Psoas muscle (tissue), 8 donors: ENCODE results near the gene FSTL5. TPM values are rescaled to one million over a fixed set of nuclear protein-coding genes. Genes with fewer than 3 reads are reported as not detected.

Source experiments
- ATAC-seq, 4 donors: fragments of 200-7000 bp; cut with Tn5 transposase; one replicate each; pipeline ENCODE4 v1.9.1; 2020; ENCODE audit warnings: moderate library complexity in 3 of 4, mild to moderate bottlenecking in 2 of 4
- DNase-seq, 2 donors: peaks; one replicate each; pipeline ENCODE4 v3.0.0-alpha.2; 2020
- H3K27ac ChIP-seq: fragments of 200-600 bp; one replicate; pipeline ENCODE4 v1.8.0; 2022
- H3K27me3 ChIP-seq, 3 donors: fragments of 200-600 bp in 1 of 3; one replicate each; pipeline versions ENCODE4 v1.6.1 to v1.8.0; 2013 to 2022; ENCODE audit warnings: low read length in 2 of 3, mild to moderate bottlenecking in 2 of 3, moderate library complexity in 1 of 3; ENCODE audit not compliant: insufficient read depth in 3 of 3
- H3K36me3 ChIP-seq, 2 donors: fragments of 200-600 bp in 1 of 2; one replicate each; pipeline versions ENCODE4 v1.6.1 to v1.8.0; 2013 to 2022; ENCODE audit warnings: low read depth in 1 of 2, mild to moderate bottlenecking in 1 of 2, moderate library complexity in 1 of 2; ENCODE audit not compliant: insufficient read depth in 1 of 2
- H3K4me1 ChIP-seq: fragments of 200-600 bp; one replicate; pipeline ENCODE4 v1.8.0; 2022
- H3K4me3 ChIP-seq: fragments of 200-600 bp; one replicate; pipeline ENCODE4 v1.8.0; 2022; ENCODE audit warnings: mild to moderate bottlenecking
- H3K9me3 ChIP-seq: fragments of 200-600 bp; one replicate; pipeline ENCODE4 v1.8.0; 2022
- WGBS, 3 donors: extraction: QIAGEN DNeasy Blood & Tissue Kit; methylation state at CpG; one replicate each; pipeline versions ENCODE4 v1.1.6 to v1.1.7; 2013; 5-methylcytosine and 5-hydroxymethylcytosine counted together
- intact Hi-C, 2 donors: fragments of 100-400 bp; cut with DNase I; formaldehyde crosslinking; loops; one replicate each; pipeline versions ENCODE4 v1.11.0 to v1.14.2; 2022
- polyA plus RNA-seq, 3 donors: library from polyadenylated mRNA; stranded (reverse); fragments of 200-250 nt; gene quantifications; one replicate each; pipeline ENCODE4 v1.2.3, GENCODE V29; 2013
- total RNA-seq, 4 donors: library from RNA; stranded (reverse); fragmentation: NEBNext Ultra II Directional in 2 of 4; extraction: Animal tissue kit (Norgen Biotek cat#: 25700) in 2 of 4; gene quantifications; one replicate each; pipeline versions ENCODE4 v1.2.1 to v1.2.4, GENCODE V29; 2021 to 2023
- TF ChIP-seq, protein P1 (sequence below): fragments of 200-600 bp; IDR thresholded peaks from one replicate; pipeline ENCODE4 v1.8.0; 2022; ENCODE audit warnings: antibody characterized with exemption
- donor health status: healthy with polysubstance abuse.
- donor health status: DM: no; HTN: no; CAD: no; lungs with moderate emphysema.
- donor health status: Bipolar disorder and iron deficiency.
- donor health status: healthy.
- donor health status: DM: yes; HTN: yes; CAD: no.
- donor health status: DM: no; HTN: no; CAD: no.
- donor health status: DM: no; HTN: no; CAD: no.
- donor health status: DM: yes; HTN: yes; CAD: no.

Gene FSTL5
- total and polyA plus RNA-seq, 7 donors = 0.01 TPM; not detected in 4

DNA sequence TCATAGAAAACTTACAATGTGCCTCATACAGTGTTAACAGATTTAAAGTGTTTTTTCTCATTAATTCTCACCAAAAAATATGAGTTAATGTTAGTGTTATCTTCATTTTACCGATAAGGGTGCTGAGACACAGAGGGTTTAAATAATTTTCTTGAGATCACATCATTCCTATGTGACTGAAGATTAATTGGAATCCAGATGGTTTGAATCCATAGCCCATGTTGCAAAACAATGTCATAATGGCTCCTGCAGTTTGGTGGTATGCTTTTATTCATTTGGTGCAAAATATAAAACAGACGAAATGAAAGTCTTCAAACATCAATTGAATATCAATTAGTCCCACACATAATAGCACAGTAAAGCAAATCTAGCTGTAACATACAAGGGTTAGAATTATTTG lies 512.2 kb downstream of the FSTL5 start:
- Histone ChIP-seq H3K36me3 (no peaks in the 10 kb centered on the region), H3K4me1 (no peaks in the 10 kb centered on the region), H3K27me3 (no peaks in the 10 kb centered on the region), H3K9me3 (peaks cover 10% of the 10 kb centered on the region), H3K27ac (no peak overlapping the region), H3K4me3 (no peak overlapping the region)
- intact Hi-C loops = no loop called here
- DNase-seq = no peak
- 81 to 88% (median 84%) methylated on average over 2 of the region's 2 CpGs for WGBS, 3 donors
- no peak for ATAC-seq
- TF ChIP-seq, protein P1, sequence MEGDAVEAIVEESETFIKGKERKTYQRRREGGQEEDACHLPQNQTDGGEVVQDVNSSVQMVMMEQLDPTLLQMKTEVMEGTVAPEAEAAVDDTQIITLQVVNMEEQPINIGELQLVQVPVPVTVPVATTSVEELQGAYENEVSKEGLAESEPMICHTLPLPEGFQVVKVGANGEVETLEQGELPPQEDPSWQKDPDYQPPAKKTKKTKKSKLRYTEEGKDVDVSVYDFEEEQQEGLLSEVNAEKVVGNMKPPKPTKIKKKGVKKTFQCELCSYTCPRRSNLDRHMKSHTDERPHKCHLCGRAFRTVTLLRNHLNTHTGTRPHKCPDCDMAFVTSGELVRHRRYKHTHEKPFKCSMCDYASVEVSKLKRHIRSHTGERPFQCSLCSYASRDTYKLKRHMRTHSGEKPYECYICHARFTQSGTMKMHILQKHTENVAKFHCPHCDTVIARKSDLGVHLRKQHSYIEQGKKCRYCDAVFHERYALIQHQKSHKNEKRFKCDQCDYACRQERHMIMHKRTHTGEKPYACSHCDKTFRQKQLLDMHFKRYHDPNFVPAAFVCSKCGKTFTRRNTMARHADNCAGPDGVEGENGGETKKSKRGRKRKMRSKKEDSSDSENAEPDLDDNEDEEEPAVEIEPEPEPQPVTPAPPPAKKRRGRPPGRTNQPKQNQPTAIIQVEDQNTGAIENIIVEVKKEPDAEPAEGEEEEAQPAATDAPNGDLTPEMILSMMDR = no peak

DNA sequence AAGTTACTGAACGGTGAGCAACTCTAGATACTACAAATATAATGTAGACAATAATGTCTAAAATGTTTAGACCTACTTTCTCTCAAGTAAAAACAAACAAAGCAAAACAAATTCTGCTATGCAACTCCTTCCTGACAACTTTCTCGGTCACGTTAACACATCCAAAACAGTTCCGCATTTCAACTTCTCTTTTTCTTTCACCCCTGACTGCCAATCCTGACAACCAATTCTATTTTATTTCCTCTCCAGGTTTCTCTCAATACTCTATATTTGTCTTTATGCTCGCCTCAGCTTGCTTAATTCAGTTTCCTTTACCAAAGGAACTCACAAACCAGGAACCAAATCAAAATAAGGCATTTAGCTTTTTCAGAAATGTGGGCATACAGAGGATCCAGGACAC lies 513.0 kb downstream of the FSTL5 start:
- TF ChIP-seq, protein P1 = no peak
- WGBS, 3 donors = 84 to 85% (median 84%) methylated on average over 5 of the region's 5 CpGs
- no peak for DNase-seq
- Histone ChIP-seq H3K4me1 (no peaks in the 10 kb centered on the region), H3K27ac (no peak overlapping the region), H3K4me3 (no peak overlapping the region), H3K27me3 (no peaks in the 10 kb centered on the region), H3K9me3 (peaks cover 10% of the 10 kb centered on the region), H3K36me3 (no peaks in the 10 kb centered on the region)
- intact Hi-C loops = no loop called here
- ATAC-seq = no peak

DNA sequence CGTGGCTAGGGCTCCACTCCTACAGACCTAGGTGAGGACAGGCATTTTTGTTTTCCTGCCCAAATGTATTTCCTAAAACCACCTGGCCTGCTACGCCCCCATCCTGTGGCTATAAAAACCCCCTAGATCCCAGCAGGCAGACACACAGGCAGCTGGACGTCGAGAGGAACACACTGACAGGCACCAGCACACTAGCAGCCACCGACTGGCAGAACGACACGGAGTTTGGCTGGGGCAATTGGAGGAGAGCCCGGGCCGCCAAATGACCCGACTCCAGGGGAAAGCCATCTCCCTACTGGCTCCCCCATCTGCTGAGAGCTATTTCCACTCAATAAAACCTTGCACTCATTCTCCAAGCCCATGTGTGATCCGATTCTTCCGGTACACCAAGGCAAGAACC lies 516.0 kb downstream of the FSTL5 start:
- TF ChIP-seq, protein P1 = no peak
- no peaks in the 10 kb centered on the region for H3K4me1 ChIP-seq
- H3K27me3 ChIP-seq = no peaks in the 10 kb centered on the region
- no peaks in the 10 kb centered on the region for H3K36me3 ChIP-seq
- DNase-seq (no peak), ATAC-seq (no peak)
- no peak overlapping the region for H3K27ac ChIP-seq
- no peak overlapping the region for H3K4me3 ChIP-seq
- intact Hi-C loops = no loop called here
- peaks cover 10% of the 10 kb centered on the region for H3K9me3 ChIP-seq
- 89 to 95% (median 90%) methylated on average over 12 of the region's 12 CpGs for WGBS, 3 donors

DNA sequence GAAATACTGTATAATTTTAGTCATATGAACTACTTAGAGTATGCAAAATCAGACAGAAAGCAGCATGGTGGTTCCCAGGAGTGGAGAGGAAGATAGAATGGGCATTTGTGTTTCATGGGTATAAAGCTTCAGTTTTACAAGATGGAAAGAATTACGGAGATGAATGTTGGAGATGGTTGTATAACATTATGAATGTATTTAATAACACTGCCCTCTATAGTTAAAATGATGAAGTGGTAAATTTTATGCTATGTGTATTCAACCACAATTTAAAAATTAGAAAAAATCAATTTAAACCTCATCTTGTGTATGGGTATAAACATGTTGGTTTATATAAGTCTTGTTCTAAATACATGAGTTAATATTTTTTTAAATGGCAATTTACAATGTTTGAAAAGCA lies 521.1 kb downstream of the FSTL5 start:
- Histone ChIP-seq H3K27me3 (no peaks in the 10 kb centered on the region), H3K36me3 (no peaks in the 10 kb centered on the region), H3K27ac (no peak overlapping the region), H3K4me1 (no peaks in the 10 kb centered on the region), H3K4me3 (no peak overlapping the region), H3K9me3 (peaks cover 3% of the 10 kb centered on the region)
- ATAC-seq (no peak), DNase-seq (no peak)
- TF ChIP-seq, protein P1 = no peak
- 22 to 40% (median 34%) methylated on average over 1 of the region's 1 CpG for WGBS, 3 donors
- intact Hi-C loops = no loop called here

DNA sequence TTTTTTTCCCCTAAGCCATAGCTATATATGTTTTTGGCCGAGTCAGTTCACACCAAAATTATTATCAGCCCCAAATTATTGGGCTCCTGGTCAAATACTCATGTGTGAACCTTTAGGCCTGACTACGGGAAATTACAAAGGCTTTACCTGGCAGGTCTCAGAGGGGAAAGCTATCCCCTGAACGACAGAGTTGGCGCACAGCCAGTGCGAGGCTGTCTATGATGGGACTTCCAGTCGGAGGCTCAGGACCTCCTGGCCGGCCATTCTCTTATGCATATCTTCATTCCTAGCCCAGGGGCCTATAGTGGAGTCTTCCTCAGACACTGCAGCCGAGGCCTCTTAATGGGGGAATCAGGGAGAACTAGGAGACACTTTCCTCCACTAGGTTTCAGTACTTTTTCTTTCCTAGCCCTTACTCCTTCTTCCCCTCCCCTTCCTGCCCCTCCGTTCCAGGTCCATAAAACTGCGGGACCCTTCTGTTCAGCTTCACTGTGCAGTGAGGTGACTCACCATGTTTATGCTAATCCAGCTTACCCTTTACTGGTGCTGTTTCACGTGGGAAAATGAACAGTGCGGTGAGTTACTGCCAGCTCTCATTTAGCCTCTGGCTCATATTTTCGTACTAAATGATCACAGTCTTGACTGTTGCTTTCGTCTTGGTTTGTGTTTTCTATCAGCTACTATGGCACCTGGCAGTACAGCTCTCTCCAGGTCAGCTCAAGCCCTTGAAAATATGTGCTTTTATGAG lies 533.9 kb downstream of the FSTL5 start:
- TF ChIP-seq, protein P1 = no peak
- H3K4me3 ChIP-seq = no peak overlapping the region
- H3K27me3 ChIP-seq = no peaks in the 10 kb centered on the region
- 62 to 70% (median 65%) methylated on average over 14 of the region's 14 CpGs for WGBS, 3 donors
- no peaks in the 10 kb centered on the region for H3K9me3 ChIP-seq
- intact Hi-C loops = no loop called here
- H3K27ac ChIP-seq = no peak overlapping the region
- ATAC-seq (no peak), DNase-seq (no peak)
- no peaks in the 10 kb centered on the region for H3K4me1 ChIP-seq
- H3K36me3 ChIP-seq = no peaks in the 10 kb centered on the region
